Suprapubic skin (tissue), 4 donors: ENCODE measurements around the gene LTC4S.

Experiments used
- EP300 ChIP-seq: sonication (generic); formaldehyde crosslinking; IDR thresholded peaks from one replicate; pipeline ENCODE4 v1.6.1; 2017; ENCODE audit warnings: antibody characterized with exemption
- POLR2A ChIP-seq, 2 donors: fragments of 450-650 bp; IDR thresholded peaks; one replicate each; pipeline ENCODE4 v1.6.1; 2017; ENCODE audit warnings: antibody characterized with exemption in 2 of 2, mild to moderate bottlenecking in 2 of 2, moderate library complexity in 2 of 2
- POLR2AphosphoS5 ChIP-seq, 3 donors: sonication (generic); formaldehyde crosslinking; IDR thresholded peaks; one replicate each; pipeline ENCODE4 v1.6.1; 2017; ENCODE audit warnings: antibody characterized with exemption in 3 of 3
- TF ChIP-seq, protein P1 (sequence below), 2 donors: fragments of 200-600 bp in 1 of 2; fragments of 450-650 bp in 1 of 2; sonication (generic) in 1 of 2; IDR thresholded peaks; one replicate each; pipeline ENCODE4 v1.5.1; 2016 to 2019; ENCODE audit warnings: antibody characterized with exemption in 2 of 2, mild to moderate bottlenecking in 1 of 2, moderate library complexity in 1 of 2

DNA sequence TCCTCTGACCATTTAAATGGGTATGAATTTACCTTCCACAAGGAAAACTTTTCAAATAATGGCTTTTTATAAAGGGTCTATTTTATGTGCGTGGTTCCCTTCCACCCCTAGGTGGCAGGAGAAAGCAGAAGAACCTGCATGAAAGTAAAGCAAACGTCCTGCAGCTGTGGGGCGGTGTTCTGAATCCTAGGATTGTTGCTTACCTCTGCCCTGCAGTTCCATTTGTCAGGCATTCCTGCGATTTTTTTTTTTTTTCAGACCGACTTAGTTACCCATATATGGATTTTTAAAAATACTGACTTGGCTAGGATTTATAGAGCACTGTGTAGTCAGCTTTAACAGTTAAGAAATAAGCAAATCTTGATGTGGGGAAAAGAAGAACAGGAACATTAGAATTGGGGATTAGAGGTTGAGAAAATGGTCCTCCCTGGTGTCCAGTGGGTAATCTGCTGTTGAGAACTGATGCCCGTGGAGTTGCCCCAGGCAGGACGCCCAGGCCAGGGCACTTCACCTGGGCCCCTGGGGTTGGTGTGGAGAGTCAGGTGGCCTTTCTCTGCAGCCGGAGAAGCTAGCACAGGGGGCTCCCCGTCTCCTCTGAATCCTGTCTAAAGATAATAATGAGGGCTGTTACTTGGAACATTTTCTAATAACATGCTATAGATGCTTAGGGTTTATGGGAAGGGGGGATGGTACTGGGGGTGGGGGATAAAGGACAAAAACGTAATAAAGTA lies 30.4 kb upstream of the LTC4S start:
- no peak for TF ChIP-seq POLR2A (IDR thresholded peaks at IDR 0.05)
- TF ChIP-seq, protein P1, sequence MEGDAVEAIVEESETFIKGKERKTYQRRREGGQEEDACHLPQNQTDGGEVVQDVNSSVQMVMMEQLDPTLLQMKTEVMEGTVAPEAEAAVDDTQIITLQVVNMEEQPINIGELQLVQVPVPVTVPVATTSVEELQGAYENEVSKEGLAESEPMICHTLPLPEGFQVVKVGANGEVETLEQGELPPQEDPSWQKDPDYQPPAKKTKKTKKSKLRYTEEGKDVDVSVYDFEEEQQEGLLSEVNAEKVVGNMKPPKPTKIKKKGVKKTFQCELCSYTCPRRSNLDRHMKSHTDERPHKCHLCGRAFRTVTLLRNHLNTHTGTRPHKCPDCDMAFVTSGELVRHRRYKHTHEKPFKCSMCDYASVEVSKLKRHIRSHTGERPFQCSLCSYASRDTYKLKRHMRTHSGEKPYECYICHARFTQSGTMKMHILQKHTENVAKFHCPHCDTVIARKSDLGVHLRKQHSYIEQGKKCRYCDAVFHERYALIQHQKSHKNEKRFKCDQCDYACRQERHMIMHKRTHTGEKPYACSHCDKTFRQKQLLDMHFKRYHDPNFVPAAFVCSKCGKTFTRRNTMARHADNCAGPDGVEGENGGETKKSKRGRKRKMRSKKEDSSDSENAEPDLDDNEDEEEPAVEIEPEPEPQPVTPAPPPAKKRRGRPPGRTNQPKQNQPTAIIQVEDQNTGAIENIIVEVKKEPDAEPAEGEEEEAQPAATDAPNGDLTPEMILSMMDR (IDR thresholded peaks at IDR 0.05), result peak; percentile 80 to 83
- TF ChIP-seq EP300, result no peak
- TF ChIP-seq POLR2AphosphoS5 (IDR thresholded peaks at IDR 0.05), result no peak
